Measurements from ENCODE around the gene UNC13C.

DNA sequence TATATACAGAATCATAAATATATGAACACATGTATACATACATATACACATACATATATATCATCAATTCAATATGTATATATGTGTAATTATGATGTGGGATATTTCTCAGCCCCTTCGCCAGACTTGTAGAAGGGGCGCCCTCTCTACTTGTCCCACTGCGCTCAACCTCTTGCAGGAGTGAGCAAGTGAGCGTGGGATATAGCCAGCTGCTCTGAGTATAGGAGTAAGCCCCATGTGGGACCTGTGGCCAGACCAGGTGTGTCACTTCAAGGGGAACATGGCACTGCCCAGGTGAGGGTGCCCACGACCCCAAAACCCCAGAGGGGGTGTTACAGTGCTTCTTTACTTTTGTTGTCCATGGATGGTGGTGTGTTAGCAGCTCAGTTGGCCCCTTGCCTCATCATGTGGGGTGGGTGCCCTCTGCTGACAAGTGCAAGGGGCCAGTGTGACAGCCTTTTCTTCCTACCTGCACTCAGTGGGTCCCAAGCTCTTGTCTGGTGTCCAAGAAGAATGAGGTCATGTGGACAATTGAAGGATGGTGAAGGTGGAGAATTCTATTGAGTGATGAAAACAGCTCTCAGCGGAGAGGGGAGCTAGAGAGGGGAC is 304.1 kb downstream of the UNC13C start:
- TF ChIP-seq, protein P1, sequence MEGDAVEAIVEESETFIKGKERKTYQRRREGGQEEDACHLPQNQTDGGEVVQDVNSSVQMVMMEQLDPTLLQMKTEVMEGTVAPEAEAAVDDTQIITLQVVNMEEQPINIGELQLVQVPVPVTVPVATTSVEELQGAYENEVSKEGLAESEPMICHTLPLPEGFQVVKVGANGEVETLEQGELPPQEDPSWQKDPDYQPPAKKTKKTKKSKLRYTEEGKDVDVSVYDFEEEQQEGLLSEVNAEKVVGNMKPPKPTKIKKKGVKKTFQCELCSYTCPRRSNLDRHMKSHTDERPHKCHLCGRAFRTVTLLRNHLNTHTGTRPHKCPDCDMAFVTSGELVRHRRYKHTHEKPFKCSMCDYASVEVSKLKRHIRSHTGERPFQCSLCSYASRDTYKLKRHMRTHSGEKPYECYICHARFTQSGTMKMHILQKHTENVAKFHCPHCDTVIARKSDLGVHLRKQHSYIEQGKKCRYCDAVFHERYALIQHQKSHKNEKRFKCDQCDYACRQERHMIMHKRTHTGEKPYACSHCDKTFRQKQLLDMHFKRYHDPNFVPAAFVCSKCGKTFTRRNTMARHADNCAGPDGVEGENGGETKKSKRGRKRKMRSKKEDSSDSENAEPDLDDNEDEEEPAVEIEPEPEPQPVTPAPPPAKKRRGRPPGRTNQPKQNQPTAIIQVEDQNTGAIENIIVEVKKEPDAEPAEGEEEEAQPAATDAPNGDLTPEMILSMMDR (IDR thresholded peaks at IDR 0.05 in 2 of 3, conservative IDR thresholded peaks at IDR 0.05 in 1 of 3; ENCODE audit: borderline replicate concordance in 1 of 3, insufficient read depth in 1 of 3, low read depth in 2 of 3, low read length in 2 of 3) = no peak
- TF ChIP-seq, protein P2, sequence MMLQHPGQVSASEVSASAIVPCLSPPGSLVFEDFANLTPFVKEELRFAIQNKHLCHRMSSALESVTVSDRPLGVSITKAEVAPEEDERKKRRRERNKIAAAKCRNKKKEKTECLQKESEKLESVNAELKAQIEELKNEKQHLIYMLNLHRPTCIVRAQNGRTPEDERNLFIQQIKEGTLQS (IDR thresholded peaks at IDR 0.05) = no peak
- TF ChIP-seq TCF7L2 (IDR thresholded peaks at IDR 0.05; ENCODE audit: borderline replicate concordance, extremely low read depth, insufficient read depth, insufficient read length) (no peak), ELF1 (IDR thresholded peaks at IDR 0.05; ENCODE audit: borderline replicate concordance, low read depth) (no peak), ZNF274 (IDR thresholded peaks at IDR 0.05; ENCODE audit: low read depth, low read length) (no peak), YY1 (IDR thresholded peaks at IDR 0.05; ENCODE audit: extremely low read depth, insufficient replicate concordance, low read depth, low read length) (no peak), CEBPB (IDR thresholded peaks at IDR 0.05; ENCODE audit: low read depth) (no peak), POLR2A (IDR thresholded peaks at IDR 0.05; ENCODE audit: borderline replicate concordance, extremely low read depth, insufficient read depth, insufficient read length) (no peak), EZH2 (IDR thresholded peaks at IDR 0.05) (no peak), SP1 (IDR thresholded peaks at IDR 0.05; ENCODE audit: low read depth) (no peak), POLR2AphosphoS5 (IDR thresholded peaks at IDR 0.05; ENCODE audit: low read depth, low read length) (no peak)

Measured in HCT116 (cell line).